HEK293 (cell line): Measurements from ENCODE around the gene GATM.
A peak's percentile ranks its signal among the peaks of the same experiment; 100 is the strongest.

ENCODE experiments used
- CTCF ChIA-PET: fragments of 350-600 bp; formaldehyde crosslinking; extraction: SDS; loops from one replicate; lab custom pipeline; 2021; ENCODE audit warnings: antibody characterized with exemption; lab: Yijun Ruan, JAX
- POLR2A ChIA-PET: fragments of 300-600 bp; formaldehyde crosslinking; extraction: SDS; loops from one replicate; lab custom pipeline; 2020; ENCODE audit warnings: antibody characterized with exemption, inconsistent platforms; lab: Yijun Ruan, JAX
- H3K27ac ChIP-seq: fragments of 200-500 bp; sonication (Bioruptor generic); 2 replicates; pipeline ENCODE4 v1.5.1; 2014; ENCODE audit warnings: low read depth, low read length, control low read depth, inconsistent platforms; ENCODE audit errors: extremely low read depth
- H3K36me3 ChIP-seq, 2 experiments: fragments of 200-500 bp in 1 of 2; sonication (Bioruptor generic) in 1 of 2; 1 replicate in 1 of 2; 2 replicates in 1 of 2; pipeline ENCODE4 v1.5.1; 2014 to 2017; ENCODE audit warnings: inconsistent platforms in 2 of 2, low read length in 2 of 2; ENCODE audit not compliant: control insufficient read depth in 2 of 2, insufficient read depth in 1 of 2
- H3K4me1 ChIP-seq: fragments of 200-500 bp; sonication (Bioruptor generic); 2 replicates; pipeline ENCODE4 v1.5.1; 2014; ENCODE audit warnings: mild to moderate bottlenecking, low read length, inconsistent platforms; ENCODE audit not compliant: control insufficient read depth, insufficient read depth
- H3K4me3 ChIP-seq: 2 replicates; pipeline ENCODE4 v1.5.1; 2011; ENCODE audit warnings: low read depth, mild to moderate bottlenecking, control low read depth, low read length, moderate library complexity
- H3K9me3 ChIP-seq: fragments of 200-500 bp; sonication (Bioruptor generic); 2 replicates; pipeline ENCODE4 v1.5.1; 2014; ENCODE audit warnings: low read depth, low read length, inconsistent platforms; ENCODE audit not compliant: control insufficient read depth, insufficient read depth
- GLI4 ChIP-seq: fragments of 450-650 bp; formaldehyde crosslinking; IDR thresholded peaks from 2 replicates; pipeline ENCODE4 v1.5.1; 2016; ENCODE audit warnings: missing biosample characterization, missing genetic modification characterization
- HOXA7 ChIP-seq: sonication (generic); formaldehyde crosslinking; IDR thresholded peaks from 2 replicates; pipeline ENCODE4 v1.8.1; 2022; ENCODE audit warnings: missing genetic modification reagents, borderline replicate concordance
- OVOL3 ChIP-seq: fragments of 450-650 bp; formaldehyde crosslinking; IDR thresholded peaks from 2 replicates; pipeline ENCODE4 v1.5.1; 2016; ENCODE audit warnings: missing biosample characterization, missing genetic modification characterization
- PBX3 ChIP-seq: sonication (generic); formaldehyde crosslinking; IDR thresholded peaks from 2 replicates; pipeline ENCODE4 v1.8.1; 2022; ENCODE audit warnings: mild to moderate bottlenecking, moderate library complexity, missing genetic modification reagents
- PRDM2 ChIP-seq: fragments of 450-650 bp; formaldehyde crosslinking; IDR thresholded peaks from 2 replicates; pipeline ENCODE4 v1.5.1; 2016; ENCODE audit warnings: missing biosample characterization, missing genetic modification characterization, borderline replicate concordance
- REPIN1 ChIP-seq: fragments of 450-650 bp; formaldehyde crosslinking; IDR thresholded peaks from 2 replicates; pipeline ENCODE4 v1.5.1; 2017; ENCODE audit warnings: missing biosample characterization, missing genetic modification characterization, low read depth
- SCRT1 ChIP-seq: fragments of 450-650 bp; formaldehyde crosslinking; IDR thresholded peaks from 2 replicates; pipeline ENCODE4 v1.5.1; 2016; ENCODE audit warnings: missing biosample characterization, missing genetic modification characterization, borderline replicate concordance
- SP2 ChIP-seq: fragments of 450-650 bp; formaldehyde crosslinking; IDR thresholded peaks from 2 replicates; pipeline ENCODE4 v1.5.1; 2016; ENCODE audit warnings: missing biosample characterization, missing genetic modification characterization
- SP3 ChIP-seq: fragments of 450-650 bp; formaldehyde crosslinking; IDR thresholded peaks from 2 replicates; pipeline ENCODE4 v1.5.1; 2016; ENCODE audit warnings: missing biosample characterization, missing genetic modification characterization
- ZBTB17 ChIP-seq: fragments of 450-650 bp; formaldehyde crosslinking; IDR thresholded peaks from 2 replicates; pipeline ENCODE4 v1.5.1; 2016; ENCODE audit warnings: missing biosample characterization, missing genetic modification characterization
- ZBTB20 ChIP-seq: fragments of 450-650 bp; formaldehyde crosslinking; IDR thresholded peaks from 2 replicates; pipeline ENCODE4 v1.5.1; 2016; ENCODE audit warnings: missing biosample characterization, missing genetic modification characterization
- ZBTB26 ChIP-seq: fragments of 450-650 bp; formaldehyde crosslinking; optimal IDR thresholded peaks from 2 replicates; pipeline ENCODE3; 2016; ENCODE audit warnings: missing biosample characterization, mild to moderate bottlenecking, missing genetic modification characterization
- ZEB2 ChIP-seq: fragments of 450-650 bp; formaldehyde crosslinking; IDR thresholded peaks from 2 replicates; pipeline ENCODE4 v1.5.1; 2016; ENCODE audit warnings: missing biosample characterization, missing genetic modification characterization
- ZNF121 ChIP-seq: fragments of 450-650 bp; formaldehyde crosslinking; IDR thresholded peaks from 2 replicates; pipeline ENCODE4 v1.5.1; 2016; ENCODE audit warnings: missing biosample characterization, missing genetic modification characterization
- ZNF280C ChIP-seq: fragments of 450-650 bp; formaldehyde crosslinking; IDR thresholded peaks from 2 replicates; pipeline ENCODE4 v1.5.1; 2016; ENCODE audit warnings: missing biosample characterization, missing genetic modification characterization
- ZNF621 ChIP-seq: fragments of 450-650 bp; formaldehyde crosslinking; IDR thresholded peaks from 2 replicates; pipeline ENCODE4 v1.5.1; 2017; ENCODE audit warnings: missing biosample characterization, missing genetic modification characterization
- ZNF658 ChIP-seq: fragments of 450-650 bp; formaldehyde crosslinking; IDR thresholded peaks from 2 replicates; pipeline ENCODE4; 2016; ENCODE audit warnings: missing biosample characterization, missing genetic modification characterization
- ZNF704 ChIP-seq: fragments of 450-650 bp; formaldehyde crosslinking; IDR thresholded peaks from 2 replicates; pipeline ENCODE4 v1.5.1; 2016; ENCODE audit warnings: missing biosample characterization, missing genetic modification characterization
- ZNF76 ChIP-seq: fragments of 450-650 bp; formaldehyde crosslinking; IDR thresholded peaks from 2 replicates; pipeline ENCODE4; 2016; ENCODE audit warnings: low read depth, missing biosample characterization, missing genetic modification characterization, borderline replicate concordance
- ZNF792 ChIP-seq: fragments of 450-650 bp; formaldehyde crosslinking; IDR thresholded peaks from 2 replicates; pipeline ENCODE4 v1.5.1; 2016; ENCODE audit warnings: missing biosample characterization, missing genetic modification characterization
- ZNF843 ChIP-seq: fragments of 450-650 bp; formaldehyde crosslinking; IDR thresholded peaks from 2 replicates; pipeline ENCODE4 v1.5.1; 2016; ENCODE audit warnings: missing biosample characterization, missing genetic modification characterization
- ZXDB ChIP-seq: fragments of 450-650 bp; formaldehyde crosslinking; IDR thresholded peaks from 2 replicates; pipeline ENCODE4 v1.5.1; 2016; ENCODE audit warnings: missing biosample characterization, missing genetic modification characterization

Gene GATM

GRCh38 chr15:45402955-45403877, 24.9 kb upstream of the GATM start (continued):
- peak; percentile 66 for TF ChIP-seq ZBTB20 (tag by site-specific recombination)
- TF ChIP-seq, all 188 proteins: peak for 7

- ChIA-PET POLR2A (interaction anchor here (0.5 to 1.9 kb wide), 21 partner anchors 9 to 239 kb away, joined by 3 to 14 read pairs (median 4); partner anchors contain the start of genes BLOC1S6 and SHF), CTCF (interaction anchor here (0.5 to 6.5 kb wide), 6 partner anchors 27 to 239 kb away, joined by 3 to 57 read pairs (median 4); no protein-coding TSS in a partner anchor)
- Histone ChIP-seq H3K4me3 (peak overlapping the region; percentile 95), H3K36me3 (peaks cover 14 to 25% of the 10 kb centered on the region in 2 experiments), H3K9me3 (no peaks in the 10 kb centered on the region), H3K4me1 (no peaks in the 10 kb centered on the region), H3K27ac (peak overlapping the region; percentile 70)
- TF ChIP-seq ZEB2 (tag by site-specific recombination) (0 out of 2 replicates have a peak, but pooled peaks have one; percentile 42), HOXA7 (CRISPR knock-in tag) (no peak), SCRT1 (tag by site-specific recombination) (peak; percentile 51; the same call in 1 of the 2 replicates), ZNF704 (tag by site-specific recombination) (no peak), ZBTB17 (tag by site-specific recombination) (peak; percentile 99), REPIN1 (tag by site-specific recombination) (no peak), PRDM2 (tag by site-specific recombination) (peak; percentile 71; the same call in 1 of the 2 replicates), ZNF76 (peak; percentile 87), OVOL3 (tag by site-specific recombination) (no peak), ZNF621 (tag by site-specific recombination) (no peak), ZNF121 (tag by site-specific recombination) (peak; percentile 48; the same call in 1 of the 2 replicates), GLI4 (tag by site-specific recombination) (no peak), ZBTB26 (tag by site-specific recombination) (peak; percentile 89), SP3 (tag by site-specific recombination) (peak; percentile 39; the same call in 1 of the 2 replicates), ZNF658 (tag by site-specific recombination) (no peak), ZNF280C (tag by site-specific recombination) (no peak), ZNF792 (tag by site-specific recombination) (no peak), ZXDB (tag by site-specific recombination) (peak; percentile 21; the same call in 1 of the 2 replicates), ZNF843 (tag by site-specific recombination) (no peak), SP2 (tag by site-specific recombination) (peak; percentile 87), PBX3 (CRISPR knock-in tag) (peak; percentile 92)
Observed at GRCh38 chr15:45402162-45402954, 24.0 kb upstream of the GATM start.
